NCI-H69 (cell line): ENCODE data around the gene FCHSD2.

ENCODE experiments used
- DNase-seq: peaks from one replicate; lab custom pipeline; 2025; lab: John Stamatoyannopoulos, UW

The FCHSD2 gene

DNA sequence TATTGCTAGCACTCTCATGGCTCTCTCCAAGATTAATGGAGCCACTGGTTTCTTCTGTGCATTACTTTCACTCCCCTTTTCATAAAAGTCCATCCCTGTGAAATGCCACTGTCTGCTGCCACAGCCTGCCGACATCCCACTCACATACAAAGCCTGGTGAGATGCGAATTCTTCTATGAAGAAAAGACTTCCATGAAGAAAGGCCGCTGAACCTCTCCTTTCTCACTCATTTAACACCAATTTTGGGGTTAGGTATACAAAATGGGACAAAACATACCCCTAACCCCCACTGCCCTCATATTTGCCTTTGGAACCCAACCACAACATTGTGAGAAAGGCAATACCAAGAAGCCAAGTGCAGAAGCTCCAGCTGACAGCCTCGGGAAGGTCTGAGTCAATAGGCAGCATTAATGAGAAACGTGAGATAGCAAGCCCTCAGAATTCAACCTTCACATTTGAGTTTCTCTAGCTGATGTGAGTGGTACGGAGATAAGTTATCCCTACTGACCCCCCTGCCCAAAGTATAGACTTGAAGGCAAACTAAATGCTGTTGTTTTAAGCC is 171.5 kb downstream of the FCHSD2 start:
- DNase-seq, result no peak

DNA sequence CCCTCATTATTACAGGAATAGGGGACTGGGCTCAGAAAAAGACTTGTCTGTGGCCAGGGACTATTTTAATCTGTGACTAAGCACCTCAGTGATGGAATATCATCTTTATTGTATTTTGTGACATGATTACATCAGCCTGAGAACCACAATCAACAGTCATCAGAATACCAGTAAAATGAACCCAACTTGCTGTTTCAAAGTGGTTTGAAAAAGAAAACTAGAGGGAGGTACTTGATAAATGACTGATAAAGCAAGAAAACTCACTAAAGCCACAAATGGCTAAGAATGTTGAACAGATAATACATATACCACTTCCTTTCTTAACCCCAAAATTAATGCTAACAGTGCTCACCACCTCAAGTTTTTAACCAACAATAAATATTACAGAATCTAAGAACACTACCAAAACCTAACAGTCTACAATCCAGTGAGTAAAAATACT is 172.2 kb downstream of the FCHSD2 start:
- no peak for DNase-seq

DNA sequence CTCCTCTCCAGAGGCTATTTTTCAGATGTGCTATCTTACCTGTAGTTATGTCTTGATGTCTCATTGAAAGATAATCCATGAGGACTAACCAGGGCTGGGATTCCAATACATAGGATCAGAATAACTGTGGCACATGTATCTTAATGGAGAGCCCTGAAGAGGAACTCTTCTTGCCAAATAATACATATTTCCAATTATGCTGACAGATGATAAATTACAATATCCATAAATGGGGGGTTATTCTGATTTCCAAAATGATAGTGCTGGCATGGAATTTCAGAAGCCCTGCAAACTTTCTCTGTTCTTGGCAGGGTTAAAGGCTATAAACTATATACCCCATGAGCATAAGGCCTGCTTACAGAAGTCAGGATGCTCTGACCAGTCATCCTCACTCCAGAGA is 173.7 kb downstream of the FCHSD2 start:
- DNase-seq, result no peak

DNA sequence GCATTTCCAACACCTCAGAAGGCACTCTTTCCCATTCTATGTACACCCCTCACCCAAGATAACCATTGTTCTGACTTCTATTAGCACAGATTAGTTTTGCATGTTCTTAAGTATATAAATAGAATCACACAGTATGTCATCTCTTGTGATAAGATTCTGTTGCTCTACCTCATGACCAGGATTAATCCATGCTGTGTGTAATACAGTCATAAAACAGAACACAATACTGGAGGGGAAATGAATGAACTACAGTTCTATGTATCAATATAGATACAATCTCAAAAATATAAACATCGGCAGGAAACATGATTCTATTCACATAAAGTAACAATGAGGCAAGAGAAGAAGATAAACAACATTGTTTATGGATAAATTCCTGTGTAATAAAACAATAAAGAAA is 176.4 kb downstream of the FCHSD2 start:
- no peak for DNase-seq

DNA sequence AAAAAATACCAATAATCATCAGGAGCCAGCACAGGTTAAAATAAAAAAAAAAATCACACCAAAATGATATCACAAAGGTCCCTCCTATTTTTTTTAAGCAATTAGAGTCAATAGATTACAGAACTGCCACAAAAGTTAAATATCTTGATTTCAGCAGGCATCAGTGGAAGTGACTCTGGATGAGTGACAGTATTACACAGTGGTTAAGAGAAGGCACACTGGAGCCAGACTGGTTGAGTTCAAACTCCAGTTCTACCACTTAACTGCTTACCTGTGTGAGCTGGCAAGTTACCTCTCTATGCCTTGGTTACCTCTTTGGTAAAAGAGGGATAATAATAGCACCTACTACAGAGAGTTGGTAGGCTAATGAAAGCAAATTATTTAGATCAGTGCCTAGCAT is 179.4 kb downstream of the FCHSD2 start:
- DNase-seq, result no peak

DNA sequence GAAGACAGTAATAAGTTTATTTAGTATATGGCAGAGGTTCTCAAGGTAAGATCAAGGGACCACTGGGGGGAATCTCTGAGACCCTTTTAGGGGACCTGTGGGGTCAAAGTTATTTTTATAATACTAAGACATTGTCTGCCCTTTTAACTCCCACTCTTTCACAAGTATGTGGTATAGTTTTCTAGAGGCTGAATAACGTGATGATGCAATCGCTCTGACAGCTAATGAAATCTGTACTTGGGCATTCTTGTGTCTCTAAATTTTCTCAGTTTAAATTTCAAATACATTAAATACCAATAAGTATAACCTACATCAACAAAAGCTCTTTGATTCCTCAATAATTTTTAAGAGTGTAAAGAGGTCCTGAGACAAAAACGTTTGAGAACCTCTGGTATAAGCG is 180.0 kb downstream of the FCHSD2 start:
- DNase-seq, result no peak

DNA sequence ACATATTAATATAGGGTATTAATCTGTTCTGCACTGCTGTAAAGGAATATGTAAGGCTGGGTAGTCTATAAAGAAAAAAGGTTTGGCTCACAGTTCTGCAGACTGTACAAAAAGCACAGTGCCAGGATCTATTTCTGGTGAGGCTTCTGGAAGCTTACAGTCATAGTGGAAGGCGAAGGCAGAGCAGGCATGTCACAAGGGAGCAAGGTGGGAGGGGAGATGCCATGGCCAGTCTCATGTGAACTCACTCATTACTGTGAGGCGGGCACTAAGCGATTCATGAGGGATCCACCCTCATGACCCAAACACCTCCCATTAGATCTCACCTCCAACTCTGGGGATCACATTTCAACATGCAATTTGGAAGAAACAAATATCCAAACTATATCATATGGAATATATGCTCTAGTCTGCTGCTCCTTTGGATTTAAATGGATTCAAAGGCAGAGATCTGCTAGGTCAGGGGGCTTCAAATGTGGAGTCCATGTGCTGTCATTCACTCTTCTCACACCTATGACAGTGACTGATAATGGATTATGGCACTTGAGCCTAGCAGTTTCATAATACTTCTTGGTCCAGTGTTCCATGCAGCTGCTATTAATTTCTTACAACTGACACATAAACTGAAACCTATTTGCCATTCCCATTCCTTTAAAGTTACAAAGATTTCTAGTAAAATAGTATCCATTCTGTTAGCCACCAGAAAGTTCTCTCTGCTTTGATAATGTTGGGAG is 182.0 kb downstream of the FCHSD2 start:
- DNase-seq, result no peak

DNA sequence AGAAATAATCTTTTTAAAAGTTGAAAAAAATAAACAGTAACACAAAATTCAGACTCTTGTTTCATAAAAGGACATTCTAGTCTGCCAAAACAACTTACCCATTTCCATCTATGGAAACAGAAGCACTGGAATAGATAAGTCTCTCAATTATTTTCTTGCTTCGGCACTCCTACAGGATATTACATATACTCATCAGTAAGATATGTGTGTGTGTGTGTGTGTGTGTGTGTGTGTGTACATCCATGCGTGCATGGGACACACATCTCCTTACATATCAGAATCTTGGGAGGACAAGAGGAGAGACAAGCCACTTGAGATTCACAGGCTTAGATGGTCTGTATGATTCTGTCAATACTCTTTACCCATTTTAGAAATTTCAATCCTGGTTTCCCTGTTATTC is 183.3 kb downstream of the FCHSD2 start:
- no peak for DNase-seq

DNA sequence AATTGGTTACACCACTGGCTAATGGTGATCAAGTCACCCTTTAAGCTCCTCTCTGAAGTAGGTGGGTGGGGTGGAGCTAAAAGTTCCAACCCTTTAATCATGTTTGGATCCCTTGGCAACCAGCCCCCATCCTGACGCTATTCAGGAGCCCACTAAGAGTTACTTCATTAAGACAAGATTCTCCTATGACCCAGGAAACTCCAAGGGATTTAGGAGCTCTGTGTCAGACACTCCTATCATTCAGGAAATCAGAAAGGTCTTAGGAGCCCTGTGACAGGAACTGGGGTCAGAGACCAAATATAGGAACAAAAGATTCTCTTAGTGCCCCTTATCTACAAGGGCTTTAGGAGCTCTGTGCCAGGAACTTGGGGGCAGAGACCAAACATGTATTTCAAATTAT is 186.7 kb downstream of the FCHSD2 start:
- no peak for DNase-seq

DNA sequence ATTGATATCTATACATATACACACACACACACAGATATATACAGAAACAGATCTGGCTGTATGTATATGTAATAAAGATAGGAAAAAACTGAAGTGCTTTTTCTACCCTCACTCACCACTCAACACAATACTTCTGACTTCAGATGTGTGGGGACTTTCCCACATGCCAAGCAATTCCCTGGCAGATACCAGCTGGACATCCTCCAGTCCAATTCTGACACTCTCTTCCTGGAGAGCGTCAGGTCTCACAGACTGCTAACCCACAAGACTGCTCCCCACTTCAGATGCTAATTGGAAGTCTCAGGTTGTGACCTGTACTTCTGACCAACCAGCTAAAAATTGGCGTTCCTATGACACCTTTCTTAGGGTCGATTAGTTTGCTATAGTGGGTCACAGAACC is 187.3 kb downstream of the FCHSD2 start:
- DNase-seq, result no peak

DNA sequence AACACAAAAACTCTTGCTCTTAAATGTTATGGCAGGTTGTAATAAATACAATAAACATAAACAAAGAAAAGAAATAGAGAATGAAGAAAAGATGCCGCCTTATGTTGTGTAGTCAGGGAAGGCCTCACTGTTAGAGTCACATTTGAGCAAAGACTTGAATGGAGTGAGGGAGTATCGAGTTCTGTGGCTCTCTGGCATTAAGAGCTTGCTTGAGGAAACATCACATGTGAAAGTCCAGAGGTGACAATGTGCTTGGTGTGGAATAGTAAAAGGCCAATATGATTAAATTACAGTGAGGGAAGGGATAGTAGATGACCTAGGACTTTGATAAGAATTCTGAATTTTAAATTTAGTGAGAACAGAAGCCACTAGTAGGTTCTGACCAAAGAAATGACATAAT is 188.5 kb downstream of the FCHSD2 start:
- DNase-seq, result no peak

DNA sequence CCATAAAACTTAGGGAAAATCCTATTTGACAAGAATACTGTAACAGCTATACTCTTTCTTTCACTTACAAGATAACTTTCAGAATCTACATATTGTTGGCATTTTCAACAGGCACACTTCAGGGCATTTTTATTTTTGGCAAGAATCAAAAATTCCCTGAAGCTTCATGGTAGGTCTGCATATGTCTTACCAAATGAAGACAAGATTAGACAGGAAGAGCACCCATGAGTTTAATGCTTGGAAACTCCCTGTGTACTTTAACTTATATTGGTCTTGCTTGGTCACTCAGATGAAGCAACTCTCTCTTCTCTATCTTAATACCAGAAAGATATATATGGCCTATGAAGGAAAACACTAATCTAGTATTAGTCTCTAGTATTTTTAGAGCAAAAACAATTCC is 190.2 kb downstream of the FCHSD2 start:
- DNase-seq, result no peak

DNA sequence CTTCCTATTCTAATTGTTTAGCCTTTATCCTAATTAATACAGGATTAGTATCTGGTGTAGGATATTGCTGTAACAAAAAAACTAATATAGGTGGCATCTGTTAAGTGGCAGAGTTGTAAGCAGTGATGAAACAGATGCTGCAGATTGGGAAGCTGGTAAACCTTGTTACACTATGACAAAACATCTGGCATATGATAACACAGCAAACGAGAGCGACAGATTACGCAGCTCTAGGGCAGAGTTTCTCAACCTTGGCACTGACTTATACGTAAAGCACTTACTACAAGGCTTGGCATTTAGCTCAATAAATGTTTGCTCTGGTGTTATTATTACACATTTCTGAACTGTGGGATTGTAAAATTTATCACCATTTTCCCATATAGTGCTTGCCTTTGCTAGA is 190.9 kb downstream of the FCHSD2 start:
- DNase-seq, result peak; percentile 19

DNA sequence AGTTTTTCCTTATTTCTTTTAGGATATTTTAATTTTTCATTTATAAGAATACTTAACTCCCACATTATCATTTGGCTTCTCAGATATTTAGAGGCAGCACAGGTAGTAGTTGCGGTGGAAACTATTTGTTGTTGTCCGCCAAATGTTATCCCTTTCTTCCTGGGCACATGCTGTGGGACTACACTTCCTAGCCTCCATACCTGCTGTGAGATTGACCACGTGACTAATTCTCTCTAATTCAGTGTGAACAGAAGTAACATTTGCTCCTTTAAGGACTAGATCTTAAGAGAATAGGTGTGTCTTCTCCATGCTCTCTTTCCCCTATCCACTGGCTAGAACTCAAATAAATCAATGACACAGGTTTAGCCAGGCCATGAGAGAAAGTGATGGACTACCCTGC is 191.4 kb downstream of the FCHSD2 start:
- DNase-seq, result no peak

DNA sequence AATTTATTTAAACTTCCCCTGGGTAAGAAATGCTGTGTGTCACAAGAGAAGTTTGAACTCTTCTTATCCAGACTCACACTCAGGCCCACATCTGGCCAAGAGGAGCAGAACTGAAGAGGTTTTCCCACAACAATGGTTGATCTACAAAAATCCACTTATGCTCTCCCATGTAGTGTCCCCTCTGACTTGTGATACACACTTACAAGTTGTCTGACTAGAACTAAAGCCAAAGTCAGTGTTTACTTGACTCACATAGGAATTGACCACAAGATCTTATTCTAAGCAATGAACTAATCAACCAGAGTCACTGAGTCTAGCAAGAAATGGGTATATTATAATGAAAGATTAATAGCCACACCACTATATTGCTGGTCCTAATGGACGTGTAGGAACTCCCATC is 194.9 kb downstream of the FCHSD2 start:
- DNase-seq, result no peak

DNA sequence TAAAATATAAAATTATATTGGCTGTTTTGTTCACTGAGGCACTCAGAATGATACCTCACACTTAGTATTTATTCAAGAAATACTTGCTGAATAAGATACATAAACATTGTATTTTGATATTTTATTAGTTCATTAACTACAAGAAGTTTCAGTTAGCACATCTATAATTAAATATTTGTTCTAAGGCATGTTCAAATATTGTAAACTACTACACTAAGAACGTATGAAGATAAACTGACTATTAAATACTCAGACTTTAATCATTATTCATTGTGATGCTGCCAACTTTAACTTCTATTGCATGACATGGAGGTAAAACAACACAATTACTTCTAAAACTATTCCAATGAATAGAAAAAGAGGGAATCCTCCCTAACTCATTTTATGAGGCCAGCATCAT is 198.5 kb downstream of the FCHSD2 start:
- DNase-seq, result no peak

DNA sequence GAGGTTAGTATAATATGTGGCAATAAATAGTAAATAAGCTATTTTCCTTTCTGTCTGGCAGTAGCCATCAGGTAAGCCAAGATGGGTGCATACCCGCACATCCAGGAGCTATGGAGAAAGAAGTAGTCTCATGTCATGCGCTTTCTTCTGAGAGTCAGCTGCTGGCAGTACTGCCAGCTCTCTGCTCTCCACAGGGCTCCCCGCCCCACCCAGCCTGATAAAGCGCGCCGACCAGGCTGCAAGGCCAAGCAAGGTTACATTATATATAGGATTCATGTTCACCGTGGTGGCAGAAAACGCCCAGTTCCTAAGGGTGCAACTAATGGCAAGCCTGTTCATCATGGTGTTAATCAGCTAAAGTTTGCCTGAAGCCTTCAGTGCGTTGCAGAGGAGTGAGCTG is 201.7 kb downstream of the FCHSD2 start:
- DNase-seq, result no peak

DNA sequence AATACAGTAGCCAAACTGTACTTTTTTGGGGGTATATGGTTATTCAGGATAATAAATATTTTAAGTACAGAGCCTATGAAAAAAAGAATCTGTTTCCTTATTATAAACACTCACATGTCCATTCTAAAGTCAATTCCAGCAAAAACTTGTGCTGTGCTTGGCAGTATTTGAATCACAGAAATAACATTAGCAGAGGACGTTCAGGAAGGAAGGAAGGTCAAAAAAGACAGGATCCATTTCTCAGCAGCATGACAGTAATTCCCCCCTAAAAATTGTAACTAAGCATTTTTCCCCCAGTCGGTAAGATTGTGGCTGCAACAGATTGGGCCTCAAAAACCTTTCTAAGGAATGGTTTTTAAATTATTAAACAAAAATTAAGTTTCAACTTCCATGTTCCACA is 203.1 kb downstream of the FCHSD2 start:
- DNase-seq, result no peak

DNA sequence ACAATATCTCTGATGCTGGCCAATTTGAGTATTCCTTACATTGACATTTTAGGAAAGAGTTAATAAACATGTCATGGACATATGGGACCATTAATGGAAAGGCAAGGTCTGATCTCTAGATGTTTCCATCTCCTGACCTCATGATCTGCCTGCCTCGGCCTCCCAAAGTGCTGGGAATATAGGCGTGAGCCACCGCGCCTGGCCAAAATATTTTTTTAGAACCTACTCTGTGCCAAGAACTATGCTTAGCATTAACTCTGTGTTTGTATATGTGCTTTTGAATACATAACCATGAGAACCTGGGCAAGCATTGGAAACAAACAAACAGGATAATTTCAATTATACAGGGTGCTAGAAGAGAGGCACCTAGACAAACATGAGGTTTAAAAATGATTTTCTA is 204.7 kb downstream of the FCHSD2 start:
- DNase-seq, result no peak

DNA sequence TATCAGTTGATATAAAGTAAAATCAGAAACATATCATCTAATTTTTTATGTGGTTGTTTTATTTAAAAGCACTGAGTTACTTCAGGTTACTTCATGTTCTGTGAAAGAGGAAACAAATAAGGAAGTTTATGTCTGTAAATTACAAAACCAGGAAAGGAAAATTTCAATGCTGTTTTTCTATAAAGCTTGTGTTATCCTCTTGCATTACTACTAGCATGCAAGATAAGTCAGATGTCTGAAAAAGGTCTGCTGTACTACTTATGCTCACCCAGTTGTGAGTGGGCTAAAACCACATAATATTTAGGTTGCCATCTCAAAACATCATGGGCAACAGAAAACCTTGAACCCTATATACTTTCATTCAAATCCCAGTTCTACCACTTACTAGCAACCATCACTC is 206.4 kb downstream of the FCHSD2 start:
- no peak for DNase-seq

DNA sequence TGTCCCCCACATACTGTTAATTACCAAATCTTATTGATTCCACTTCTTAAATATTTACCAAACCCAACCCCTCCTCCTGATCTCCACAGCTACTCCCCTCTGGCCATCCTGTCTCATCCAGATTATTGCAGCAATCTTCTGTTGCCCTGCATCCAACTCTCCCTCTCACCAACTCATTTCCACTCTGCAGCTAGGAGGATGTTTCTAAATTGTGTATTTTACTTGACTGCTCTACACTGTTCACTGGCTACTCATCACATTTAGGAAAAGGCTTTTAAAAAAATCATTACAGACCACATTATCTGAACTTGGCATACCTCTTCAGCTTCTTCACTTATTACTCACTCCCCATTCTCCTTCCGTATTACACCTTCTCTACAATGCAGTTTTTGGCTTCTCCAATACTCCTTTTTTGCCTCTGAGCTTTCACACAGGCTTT is 210.0 kb downstream of the FCHSD2 start:
- DNase-seq, result no peak

DNA sequence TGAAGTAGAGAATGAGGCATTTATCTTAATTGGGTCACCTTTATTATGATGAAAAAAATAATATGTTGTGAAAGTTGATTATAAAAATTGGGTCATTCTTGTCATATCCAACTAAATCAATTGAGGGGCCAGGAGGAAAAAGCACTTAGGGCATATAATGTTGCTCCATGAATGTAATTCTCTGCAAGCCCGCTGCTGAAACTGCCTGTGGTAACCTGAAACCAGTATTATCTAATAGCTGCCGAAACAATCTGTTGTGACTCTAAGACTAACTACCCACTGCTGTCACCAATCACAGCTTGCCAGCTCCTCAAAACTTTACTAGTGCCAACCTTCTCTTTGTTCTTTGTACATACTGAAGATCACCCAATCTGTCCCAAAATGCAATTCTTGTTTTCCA is 212.1 kb downstream of the FCHSD2 start:
- peak; percentile 88 for DNase-seq

DNA sequence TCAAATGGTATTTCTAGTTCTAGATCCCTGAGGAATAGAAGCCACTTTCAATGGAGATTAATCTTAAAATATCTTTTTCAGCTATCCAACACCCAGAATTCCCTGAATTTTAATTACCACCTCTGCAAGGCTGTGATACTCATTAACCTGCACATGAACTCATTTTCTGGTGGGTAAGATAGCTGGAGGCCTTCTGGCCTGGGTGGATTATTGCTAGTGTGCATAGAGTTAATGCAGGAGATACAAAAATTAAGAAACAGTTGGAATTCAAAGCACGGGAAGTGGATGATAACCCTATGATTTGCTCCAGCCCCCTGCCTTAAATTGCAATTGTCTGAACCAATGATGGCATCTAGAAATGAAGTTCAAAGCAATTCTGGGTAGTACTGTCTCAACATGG is 212.9 kb downstream of the FCHSD2 start:
- peak; percentile 47 for DNase-seq

DNA sequence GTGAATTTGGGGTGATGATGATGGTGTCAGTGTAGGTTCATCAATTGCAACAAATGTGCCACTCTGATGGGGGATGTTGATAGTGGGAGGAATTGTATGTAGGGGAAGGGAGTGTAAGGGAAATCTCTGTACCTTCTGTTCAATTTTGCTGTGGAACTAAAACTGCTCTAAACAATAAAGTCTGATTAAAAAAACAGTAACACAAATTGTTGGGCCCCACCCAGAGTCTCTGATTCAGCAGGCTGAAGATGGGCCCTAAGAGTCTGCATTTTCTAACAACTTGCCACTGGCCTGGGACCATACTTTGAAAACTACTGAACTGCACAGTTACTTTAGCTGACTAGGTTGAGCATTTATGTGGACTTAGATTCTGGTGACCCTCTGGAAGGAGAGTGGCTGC is 214.7 kb downstream of the FCHSD2 start:
- no peak for DNase-seq
